HG02759 (cell line): ENCODE data around the gene SLC24A4.

Experiments
- ATAC-seq: cut with Tn5 transposase; IDR thresholded peaks from one replicate; pipeline ENCODE4 v1.9.1; 2021; ENCODE audit warnings: mild to moderate bottlenecking, moderate library complexity; ENCODE audit not compliant: unreplicated experiment

Gene SLC24A4

GRCh38 chr14:92433407-92433806 lies 110.4 kb downstream of the SLC24A4 start:
- ATAC-seq: no peak

- ATAC-seq: no peak
Observed at GRCh38 chr14:92435154-92435553, 112.2 kb downstream of the SLC24A4 start.

- ATAC-seq: no peak
Observed at GRCh38 chr14:92436115-92436776, 113.3 kb downstream of the SLC24A4 start.

GRCh38 chr14:92437309-92437708 lies 114.3 kb downstream of the SLC24A4 start:
- ATAC-seq: no peak

- ATAC-seq: no peak
Observed at GRCh38 chr14:92437729-92438285, 114.8 kb downstream of the SLC24A4 start.

GRCh38 chr14:92439537-92440344 lies 116.8 kb downstream of the SLC24A4 start:
- ATAC-seq: no peak

- no peak for ATAC-seq
Observed at GRCh38 chr14:92440345-92441003, 117.5 kb downstream of the SLC24A4 start.

GRCh38 chr14:92441751-92442504 lies 119.0 kb downstream of the SLC24A4 start:
- no peak for ATAC-seq

GRCh38 chr14:92443167-92443566 lies 120.2 kb downstream of the SLC24A4 start:
- ATAC-seq: no peak

GRCh38 chr14:92443741-92444140 lies 120.8 kb downstream of the SLC24A4 start:
- ATAC-seq: no peak

- no peak for ATAC-seq
Observed at GRCh38 chr14:92446771-92447170, 123.8 kb downstream of the SLC24A4 start.

- no peak for ATAC-seq
Observed at GRCh38 chr14:92447416-92448197, 124.6 kb downstream of the SLC24A4 start.

GRCh38 chr14:92448786-92449185 lies 125.8 kb downstream of the SLC24A4 start:
- ATAC-seq: no peak

- no peak for ATAC-seq
Observed at GRCh38 chr14:92449404-92450181, 126.6 kb downstream of the SLC24A4 start.

- no peak for ATAC-seq
Observed at GRCh38 chr14:92450351-92451070, 127.5 kb downstream of the SLC24A4 start.

GRCh38 chr14:92451245-92451644 lies 128.3 kb downstream of the SLC24A4 start:
- ATAC-seq: no peak

GRCh38 chr14:92451755-92452154 lies 128.8 kb downstream of the SLC24A4 start:
- no peak for ATAC-seq

GRCh38 chr14:92452471-92452870 lies 129.5 kb downstream of the SLC24A4 start:
- ATAC-seq: no peak

- ATAC-seq: no peak
Observed at GRCh38 chr14:92453691-92454090, 130.7 kb downstream of the SLC24A4 start.
